ENCODE results near the gene NDUFA3. TPM values are rescaled to one million over a fixed set of nuclear protein-coding genes. Genes with fewer than 3 reads are reported as not detected.

NDUFA3 gene
- total and polyA plus RNA-seq, 10 of the 15 experiments (the other 5 are each of a cell fraction or from before 2014, with no cell fraction given): 40.0 to 335 (median 153) TPM

GRCh38 chr19:54151362-54152035 lies 48.8 kb downstream of the NDUFA3 start:
- no peak overlapping the region for H3K4me3 ChIP-seq
- peaks cover 28 to 33% of the 10 kb centered on the region in 2 experiments; a peak in 3 of 4 replicates for H3K36me3 ChIP-seq (ENCODE audit: control insufficient read depth in 2 of 2, insufficient read depth in 2 of 2, low read length in 1 of 2)
- H3K9me3 ChIP-seq (replicated peaks; ENCODE audit: control insufficient read depth, insufficient read depth, low read length): no peaks in the 10 kb centered on the region
- ChIA-PET POLR2A (no interaction called here), RAD21 (ENCODE audit: unreplicated experiment) (no interaction called here), SMC1A (ENCODE audit: uncharacterized antibody, unreplicated experiment) (no interaction called here), CTCF (no interaction called here)
- no peak overlapping the region for H3K27ac ChIP-seq (ENCODE audit: control insufficient read depth, insufficient read depth)
- no peaks in the 10 kb centered on the region for H3K27me3 ChIP-seq (replicated peaks in 1 of 2; ENCODE audit: control insufficient read depth in 2 of 2, insufficient read depth in 2 of 2, low read length in 1 of 2)
- BruUV-seq (replicated peaks): no TSS peak
- no peak for FAIRE-seq
- TF ChIP-seq ATF2 (IDR thresholded peaks at IDR 0.05; ENCODE audit: low read length) (no peak), PKNOX1 (IDR thresholded peaks at IDR 0.05) (no peak), MTA2 (IDR thresholded peaks at IDR 0.05; ENCODE audit: low read depth) (no peak), WRNIP1 (IDR thresholded peaks at IDR 0.05; ENCODE audit: borderline replicate concordance, low read depth, low read length) (no peak), POLR2AphosphoS2 (IDR thresholded peaks at IDR 0.05; ENCODE audit: low read depth, low read length) (no peak), SP1 (IDR thresholded peaks at IDR 0.05; ENCODE audit: low read depth, low read length) (no peak), RAD51 (IDR thresholded peaks at IDR 0.05) (no peak), MYC (IDR thresholded peaks at IDR 0.05; ENCODE audit: insufficient read depth, insufficient read length, insufficient replicate concordance, low read length, severe bottlenecking) (no peak), CEBPZ (IDR thresholded peaks at IDR 0.05; ENCODE audit: low read depth, low read length) (no peak), IKZF2 (IDR thresholded peaks at IDR 0.05) (no peak), NFXL1 (IDR thresholded peaks at IDR 0.05; ENCODE audit: borderline replicate concordance) (no peak), SPI1 (IDR thresholded peaks at IDR 0.05; ENCODE audit: borderline replicate concordance, insufficient read depth, low read depth, low read length) (no peak), RUNX3 (IDR thresholded peaks at IDR 0.05; ENCODE audit: low read length) (no peak), PAX5 (IDR thresholded peaks at IDR 0.05; ENCODE audit: borderline replicate concordance, low read depth, low read length) (no peak), DPF2 (IDR thresholded peaks at IDR 0.05) (no peak)
- TF ChIP-seq, protein P1, sequence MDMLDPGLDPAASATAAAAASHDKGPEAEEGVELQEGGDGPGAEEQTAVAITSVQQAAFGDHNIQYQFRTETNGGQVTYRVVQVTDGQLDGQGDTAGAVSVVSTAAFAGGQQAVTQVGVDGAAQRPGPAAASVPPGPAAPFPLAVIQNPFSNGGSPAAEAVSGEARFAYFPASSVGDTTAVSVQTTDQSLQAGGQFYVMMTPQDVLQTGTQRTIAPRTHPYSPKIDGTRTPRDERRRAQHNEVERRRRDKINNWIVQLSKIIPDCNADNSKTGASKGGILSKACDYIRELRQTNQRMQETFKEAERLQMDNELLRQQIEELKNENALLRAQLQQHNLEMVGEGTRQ (IDR thresholded peaks at IDR 0.05; ENCODE audit: borderline replicate concordance, low read depth, low read length): no peak
- H3K79me2 ChIP-seq (ENCODE audit: control insufficient read depth, insufficient read depth, low read length): no peaks in the 10 kb centered on the region
- H3K9ac ChIP-seq (ENCODE audit: control insufficient read depth, insufficient read depth, low read length): no peak overlapping the region
- H4K20me1 ChIP-seq (ENCODE audit: control insufficient read depth, insufficient read depth): no peaks in the 10 kb centered on the region
- H3K4me1 ChIP-seq (ENCODE audit: control insufficient read depth, insufficient read depth, low read length): no peaks in the 10 kb centered on the region
- no peak overlapping the region for H2AFZ ChIP-seq (ENCODE audit: control insufficient read depth, low read depth, low read length)
- no peak overlapping the region for H3K4me2 ChIP-seq (ENCODE audit: control insufficient read depth, insufficient read depth)
- in situ Hi-C loops (cut with MboI) (no loop called here), intact Hi-C loops (cut with micrococcal nuclease; ENCODE audit: unreplicated experiment) (no loop called here)
- ATAC-seq: no peak
- DNase-seq (ENCODE audit: low read depth, low spot score): no peak
- WGBS (ENCODE audit: insufficient coverage, insufficient replicate concordance, low lambda C conversion rate, missing lambda C conversion rate): 93% methylated on average over 18 of the region's 23 CpGs
